ENCODE data around the gene CPSF6.

GRCh38 chr12:69321351-69321750 is 82.0 kb downstream of the CPSF6 start:
- TF ChIP-seq POLR2A (IDR thresholded peaks at IDR 0.05) = no peak
- no peak for TF ChIP-seq CTCF (IDR thresholded peaks at IDR 0.05)

Measured in uterus (tissue), 2 donors.